GM12878 (cell line): ENCODE results near the gene ZNF581. TPM values are rescaled to one million over a fixed set of nuclear protein-coding genes. Genes with fewer than 3 reads are reported as not detected.
A peak's percentile ranks its signal among the peaks of the same experiment; 100 is the strongest.

Experiments
- ATAC-seq: fragments of 200-7000 bp; cut with Tn5 transposase; 3 replicates; pipeline ENCODE4 v1.9.1; 2020; ENCODE audit warnings: mild to moderate bottlenecking, moderate library complexity
- BruUV-seq: library from RNA; stranded (reverse); fragments of 400-500 nt; replicated peaks from 2 replicates; lab custom pipeline; 2021; lab: Mats Ljungman, UMichigan
- CTCF ChIA-PET: fragments of 300-600 bp; sonication (Branson Sonifier 250); formaldehyde crosslinking; extraction: SDS; loops from one replicate; lab custom pipeline; 2021; ENCODE audit warnings: inconsistent platforms; lab: Yijun Ruan, JAX
- POLR2A ChIA-PET: fragments of 350-600 bp; formaldehyde crosslinking; extraction: SDS; loops from one replicate; lab custom pipeline; 2021; ENCODE audit warnings: inconsistent platforms; lab: Charles Lee
- RAD21 ChIA-PET: fragments of 300-600 bp; sonication (Branson Sonifier 250); formaldehyde crosslinking; loops from one replicate; lab custom pipeline; 2023; ENCODE audit warnings: antibody characterized with exemption; ENCODE audit not compliant: unreplicated experiment; lab: Charles Lee
- SMC1A ChIA-PET: fragments of 300-600 bp; sonication (Branson Sonifier 250); formaldehyde crosslinking; loops from one replicate; lab custom pipeline; 2023; ENCODE audit not compliant: unreplicated experiment, uncharacterized antibody; lab: Charles Lee
- DNase-seq: peaks from one replicate; pipeline ENCODE4 v3.0.0-alpha.2; 2011; ENCODE audit warnings: low read depth, low spot score
- FAIRE-seq: peaks from 3 replicates; lab custom pipeline; 2011; peaks lifted over from hg19 to GRCh38; lab: Jason Lieb, UNC
- H2AFZ ChIP-seq: 2 replicates; pipeline ENCODE4 v1.6.0; 2011; ENCODE audit warnings: low read depth, low read length, control low read depth; ENCODE audit not compliant: control insufficient read depth
- H3K27ac ChIP-seq: 2 replicates; pipeline ENCODE4 v1.5.1; 2011; ENCODE audit warnings: control low read depth; ENCODE audit not compliant: control insufficient read depth, insufficient read depth
- H3K27me3 ChIP-seq, 2 experiments: replicated peaks in 1 of 2; 2 replicates each; pipeline versions ENCODE4 v1.6.0 to v1.6.1; 2011; ENCODE audit warnings: low read length in 1 of 2; ENCODE audit not compliant: control insufficient read depth in 2 of 2, insufficient read depth in 2 of 2
- H3K36me3 ChIP-seq, 2 experiments: 2 replicates each; pipeline ENCODE4 v1.5.1; 2011; ENCODE audit warnings: low read length in 1 of 2; ENCODE audit not compliant: control insufficient read depth in 2 of 2, insufficient read depth in 2 of 2
- H3K4me1 ChIP-seq: 2 replicates; pipeline ENCODE4 v1.6.1; 2011; ENCODE audit warnings: mild to moderate bottlenecking, low read length, moderate library complexity, mixed read lengths; ENCODE audit not compliant: control insufficient read depth, insufficient read depth
- H3K4me2 ChIP-seq: 2 replicates; pipeline ENCODE4 v1.6.0; 2011; ENCODE audit warnings: control low read depth; ENCODE audit not compliant: control insufficient read depth, insufficient read depth
- H3K4me3 ChIP-seq: fragments of 200-600 bp; sonication (generic); 2 replicates; pipeline ENCODE4 v1.5.1; 2016
- H3K79me2 ChIP-seq: 2 replicates; pipeline ENCODE4 v1.6.0; 2011; ENCODE audit warnings: low read length; ENCODE audit not compliant: control insufficient read depth, insufficient read depth
- H3K9ac ChIP-seq: 2 replicates; pipeline ENCODE4 v1.8.0; 2011; ENCODE audit warnings: low read length, control low read depth, mixed read lengths; ENCODE audit not compliant: control insufficient read depth, insufficient read depth
- H3K9me3 ChIP-seq: replicated peaks from 3 replicates; pipeline ENCODE4 v1.5.1; 2011; ENCODE audit warnings: mild to moderate bottlenecking, low read length; ENCODE audit not compliant: control insufficient read depth, insufficient read depth
- H4K20me1 ChIP-seq: 2 replicates; pipeline ENCODE4 v1.6.0; 2011; ENCODE audit not compliant: control insufficient read depth, insufficient read depth
- CHD1 ChIP-seq: IDR thresholded peaks from 2 replicates; pipeline ENCODE4 v1.6.1; 2012; ENCODE audit warnings: low read depth, low read length, improper control_type of control experiment
- CREB1 ChIP-seq: IDR thresholded peaks from 2 replicates; pipeline ENCODE4 v1.6.1; 2012; ENCODE audit warnings: low read depth, mild to moderate bottlenecking, inconsistent platforms
- FOXM1 ChIP-seq: IDR thresholded peaks from 2 replicates; pipeline ENCODE4 v1.6.1; 2012; ENCODE audit warnings: low read depth, mild to moderate bottlenecking, inconsistent platforms, low read length, moderate library complexity
- HCFC1 ChIP-seq: fragments of 150-350 bp; IDR thresholded peaks from 2 replicates; pipeline ENCODE4 v1.6.1; 2014; ENCODE audit warnings: low read length
- HDAC2 ChIP-seq: fragments of 200-600 bp; sonication (generic); IDR thresholded peaks from 2 replicates; pipeline ENCODE4 v1.6.1; 2017
- IKZF1 ChIP-seq: fragments of 450-650 bp; conservative IDR thresholded peaks from 2 replicates; pipeline ENCODE4 v1.6.1; 2017; ENCODE audit warnings: antibody characterized with exemption, mild to moderate bottlenecking
- JUNB ChIP-seq: IDR thresholded peaks from 2 replicates; pipeline ENCODE4 v1.6.1; 2016; ENCODE audit warnings: antibody characterized with exemption, mild to moderate bottlenecking
- RAD51 ChIP-seq: fragments of 450-650 bp; IDR thresholded peaks from 2 replicates; pipeline ENCODE4 v1.6.1; 2016; ENCODE audit warnings: moderate library complexity, mild to moderate bottlenecking, inconsistent platforms
- RB1 ChIP-seq: fragments of 450-650 bp; formaldehyde crosslinking; IDR thresholded peaks from 2 replicates; pipeline ENCODE4 v1.6.1; 2017; ENCODE audit warnings: mild to moderate bottlenecking, borderline replicate concordance
- SMC3 ChIP-seq: IDR thresholded peaks from 2 replicates; pipeline ENCODE4 v1.6.1; 2011; ENCODE audit warnings: low read length, improper control_type of control experiment, borderline replicate concordance
- SP1 ChIP-seq: IDR thresholded peaks from one replicate; pipeline ENCODE4 v1.6.1; 2011; ENCODE audit warnings: low read depth, low read length
- SREBF2 ChIP-seq: IDR thresholded peaks from 2 replicates; pipeline ENCODE4 v1.6.1; 2012; ENCODE audit warnings: mild to moderate bottlenecking, low read length
- TAF1 ChIP-seq: IDR thresholded peaks from 2 replicates; pipeline ENCODE4 v1.6.1; 2011; ENCODE audit warnings: mild to moderate bottlenecking, low read depth, low read length, borderline replicate concordance
- WGBS: methylation state at CpG from one replicate; pipeline ENCODE4 v1.1.6; 2016; ENCODE audit warnings: low lambda C conversion rate; ENCODE audit not compliant: insufficient replicate concordance, insufficient coverage; ENCODE audit errors: missing lambda C conversion rate; 5-methylcytosine and 5-hydroxymethylcytosine counted together
- in situ Hi-C: fragments of 300-500 bp; cut with MboI; formaldehyde crosslinking; loops from 9 replicates; pipeline ENCODE4 v1.14.3; 2018; ENCODE audit warnings: mixed read lengths
- intact Hi-C: fragments of 100-400 bp; cut with micrococcal nuclease; formaldehyde crosslinking; loops from one replicate; pipeline ENCODE4 v1.14.2; 2022; ENCODE audit not compliant: unreplicated experiment
- polyA plus RNA-seq, 11 experiments: library from polyadenylated mRNA; depleted of rRNA in 4 of 11; unstranded in 6 of 11; stranded (reverse) in 5 of 11; fragments of >200 nt; fragmentation: Nextera tagmentation in 4 of 11; fragmentation: Illumina TruSeq in 1 of 11; extraction: Ambion mirVana in 4 of 11; extraction: Trizol in 1 of 11; gene quantifications; 1 replicate in 1 of 11; 2 replicates in 10 of 11; pipeline versions ENCODE4 v1.2.1 to v1.2.3, GENCODE V29; 2011 to 2016; ENCODE audit warnings: inconsistent platforms in 2 of 11, missing spikeins in 2 of 11, low read depth in 1 of 11
- total RNA-seq, 4 experiments: library from RNA; depleted of rRNA in 3 of 4; stranded (reverse); fragments of >200 nt in 3 of 4; fragmentation: Illumina TruSeq in 1 of 4; extraction: Trizol in 1 of 4; gene quantifications; 2 replicates each; pipeline versions ENCODE4 v1.2.1 to v1.2.3, GENCODE V29; 2013 to 2021
- TF ChIP-seq, protein P1 (sequence below): fragments of 450-650 bp; IDR thresholded peaks from 2 replicates; pipeline ENCODE4 v1.6.1; 2017; ENCODE audit warnings: antibody characterized with exemption, mild to moderate bottlenecking, moderate library complexity
- TF ChIP-seq, protein P2 (sequence below): fragments of 450-650 bp; IDR thresholded peaks from 2 replicates; pipeline ENCODE4 v1.6.1; 2014; ENCODE audit warnings: mild to moderate bottlenecking
- TF ChIP-seq, protein P3 (sequence below): IDR thresholded peaks from 2 replicates; pipeline ENCODE4 v1.6.1; 2012; ENCODE audit warnings: low read depth, low read length, improper control_type of control experiment

Gene ZNF581
- total and polyA plus RNA-seq, 10 of the 15 experiments (the other 5 are each of a cell fraction or from before 2014, with no cell fraction given): 4.7 to 45.4 (median 22.2) TPM

DNA sequence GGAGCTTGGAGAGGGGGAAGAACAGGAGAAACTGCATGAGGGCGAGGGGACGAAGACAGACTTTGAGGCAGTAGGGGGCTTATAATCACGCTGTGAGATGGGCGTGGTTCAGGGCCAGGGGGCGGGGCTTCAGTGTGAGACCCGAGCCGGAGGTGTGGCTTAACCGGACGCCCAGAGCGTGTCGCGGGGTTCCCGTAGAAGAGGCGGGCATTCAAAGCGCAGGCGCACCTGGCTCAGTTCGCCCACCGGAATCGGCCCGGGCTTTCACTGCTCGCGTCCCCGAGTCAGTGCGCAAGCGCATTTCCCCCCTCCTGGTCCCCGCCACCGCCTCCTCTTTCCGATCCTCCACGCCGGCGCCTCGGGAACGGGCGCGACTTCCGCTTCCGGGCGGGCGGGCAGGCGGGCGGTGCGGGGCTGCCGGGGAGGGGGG is 38.2 kb upstream of the ZNF581 start (continued):
- TF ChIP-seq RAD51: no peak
- TF ChIP-seq, all 136 proteins: peak for 19

DNA sequence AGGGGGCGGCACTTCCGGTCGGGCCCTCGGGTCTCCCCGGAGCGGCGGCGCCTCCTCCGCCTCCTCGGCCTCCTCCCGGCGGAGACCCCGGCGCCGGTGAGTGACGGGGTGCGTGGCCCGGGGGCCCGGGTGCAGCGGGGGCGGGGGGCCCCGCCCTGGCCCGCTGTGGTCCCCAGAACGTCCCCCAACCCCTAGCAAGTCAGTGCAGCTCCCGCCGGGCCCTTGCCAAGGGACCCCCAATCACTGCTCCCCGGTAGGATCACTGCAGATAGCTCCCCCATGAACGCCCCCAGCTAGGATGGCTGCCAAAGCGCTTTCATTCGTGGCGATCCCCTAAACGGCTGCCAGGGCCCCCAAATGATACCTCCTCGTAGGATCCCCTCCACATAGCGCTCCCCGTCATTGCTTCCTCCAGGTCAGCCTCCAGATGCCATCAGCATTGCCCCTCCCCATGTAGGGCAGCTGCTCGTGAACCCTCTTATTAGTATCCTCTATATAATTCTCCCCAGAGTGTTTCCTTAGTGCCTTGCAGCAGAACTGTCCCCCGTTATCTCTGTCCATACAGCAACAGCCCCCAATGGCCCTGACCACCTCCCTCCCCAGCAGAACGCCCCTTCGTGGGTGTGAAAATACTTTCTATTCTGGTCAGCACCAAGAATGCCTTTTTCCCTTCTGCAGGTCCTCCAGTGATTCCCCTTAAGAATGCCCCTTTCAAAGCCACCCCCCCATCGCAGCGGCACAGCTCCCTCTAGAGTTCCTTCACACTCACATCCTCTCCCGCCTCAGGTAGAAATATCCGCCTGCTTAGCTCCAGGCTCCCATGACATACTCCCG is 37.6 kb upstream of the ZNF581 start, which contains the start of gene ZNF865:
ZNF865 (plus strand) TSS at position 11 of the 834 bp plus-strand sequence. CDS start 7,972 bp downstream, outside the sequence.
- ChIA-PET CTCF (interaction anchor here (0.6 to 4.6 kb wide), 22 partner anchors 13 to 266 kb away, joined by 3 to 76 read pairs (median 5); partner anchors contain the start of genes ISOC2, KMT5C, TMEM238 and U2AF2), RAD21 (interaction anchor here (0.7 to 3.3 kb wide), 12 partner anchors 15 to 326 kb away, joined by 3 to 29 read pairs (median 4); partner anchors contain the start of genes CCDC106, HSPBP1, ZNF628 and ZNF784), POLR2A (interaction anchor here (0.6 to 2.4 kb wide), 12 partner anchors 19 to 198 kb away, joined by 3 to 21 read pairs (median 5); partner anchors contain the start of genes UBE2S, ZNF580, ZNF628 and ZNF784), SMC1A (interaction anchor here (0.8 to 2.2 kb wide), 13 partner anchors 7 to 129 kb away, joined by 3 to 10 read pairs (median 5); partner anchors contain the start of genes ZNF628 and ZNF784)
- Histone ChIP-seq H3K36me3 (peaks cover 0 to 12% of the 10 kb centered on the region in 2 experiments), H3K27ac (peak within 1 kb of the TSS; percentile 90), H4K20me1 (no peaks in the 10 kb centered on the region), H3K27me3 (no peaks in the 10 kb centered on the region), H3K9me3 (peaks cover 2% of the 10 kb centered on the region; the same call in 1 of the 3 replicates), H2AFZ (peak within 1 kb of the TSS; percentile 61), H3K79me2 (peaks cover 33% of the 10 kb centered on the region), H3K4me2 (peak within 1 kb of the TSS; percentile 99), H3K4me1 (peaks cover 10% of the 10 kb centered on the region; the same call in 1 of the 2 replicates), H3K4me3 (peak within 1 kb of the TSS; percentile 69), H3K9ac (peak within 1 kb of the TSS; percentile 77)
- in situ Hi-C loops (no loop called here), intact Hi-C loops (loop anchor here (1.0 kb wide), 2 partner anchors 89 to 267 kb away; partner anchors contain the start of gene KMT5C)
- 1% methylated on average over 27 of the region's 44 CpGs for WGBS
- no TSS peak for BruUV-seq
- FAIRE-seq (peak; percentile 95), ATAC-seq (peak; percentile 68), DNase-seq (peak; percentile 57)
- TF ChIP-seq SREBF2: no peak
- 0 out of 2 replicates have a peak, but pooled peaks have one; percentile 27 for TF ChIP-seq CREB1
- peak; percentile 15 for TF ChIP-seq SP1
- TF ChIP-seq, protein P1, sequence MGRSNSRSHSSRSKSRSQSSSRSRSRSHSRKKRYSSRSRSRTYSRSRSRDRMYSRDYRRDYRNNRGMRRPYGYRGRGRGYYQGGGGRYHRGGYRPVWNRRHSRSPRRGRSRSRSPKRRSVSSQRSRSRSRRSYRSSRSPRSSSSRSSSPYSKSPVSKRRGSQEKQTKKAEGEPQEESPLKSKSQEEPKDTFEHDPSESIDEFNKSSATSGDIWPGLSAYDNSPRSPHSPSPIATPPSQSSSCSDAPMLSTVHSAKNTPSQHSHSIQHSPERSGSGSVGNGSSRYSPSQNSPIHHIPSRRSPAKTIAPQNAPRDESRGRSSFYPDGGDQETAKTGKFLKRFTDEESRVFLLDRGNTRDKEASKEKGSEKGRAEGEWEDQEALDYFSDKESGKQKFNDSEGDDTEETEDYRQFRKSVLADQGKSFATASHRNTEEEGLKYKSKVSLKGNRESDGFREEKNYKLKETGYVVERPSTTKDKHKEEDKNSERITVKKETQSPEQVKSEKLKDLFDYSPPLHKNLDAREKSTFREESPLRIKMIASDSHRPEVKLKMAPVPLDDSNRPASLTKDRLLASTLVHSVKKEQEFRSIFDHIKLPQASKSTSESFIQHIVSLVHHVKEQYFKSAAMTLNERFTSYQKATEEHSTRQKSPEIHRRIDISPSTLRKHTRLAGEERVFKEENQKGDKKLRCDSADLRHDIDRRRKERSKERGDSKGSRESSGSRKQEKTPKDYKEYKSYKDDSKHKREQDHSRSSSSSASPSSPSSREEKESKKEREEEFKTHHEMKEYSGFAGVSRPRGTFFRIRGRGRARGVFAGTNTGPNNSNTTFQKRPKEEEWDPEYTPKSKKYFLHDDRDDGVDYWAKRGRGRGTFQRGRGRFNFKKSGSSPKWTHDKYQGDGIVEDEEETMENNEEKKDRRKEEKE: no peak
- peak; percentile 31; the same call in 1 of the 2 replicates for TF ChIP-seq HCFC1
- 0 out of 2 replicates have a peak, but pooled peaks have one; percentile 17 for TF ChIP-seq FOXM1
- peak; percentile 51; the same call in 1 of the 2 replicates for TF ChIP-seq SMC3
- TF ChIP-seq, protein P2, sequence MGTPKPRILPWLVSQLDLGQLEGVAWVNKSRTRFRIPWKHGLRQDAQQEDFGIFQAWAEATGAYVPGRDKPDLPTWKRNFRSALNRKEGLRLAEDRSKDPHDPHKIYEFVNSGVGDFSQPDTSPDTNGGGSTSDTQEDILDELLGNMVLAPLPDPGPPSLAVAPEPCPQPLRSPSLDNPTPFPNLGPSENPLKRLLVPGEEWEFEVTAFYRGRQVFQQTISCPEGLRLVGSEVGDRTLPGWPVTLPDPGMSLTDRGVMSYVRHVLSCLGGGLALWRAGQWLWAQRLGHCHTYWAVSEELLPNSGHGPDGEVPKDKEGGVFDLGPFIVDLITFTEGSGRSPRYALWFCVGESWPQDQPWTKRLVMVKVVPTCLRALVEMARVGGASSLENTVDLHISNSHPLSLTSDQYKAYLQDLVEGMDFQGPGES: no peak
- peak; percentile 68; the same call in 1 of the 2 replicates for TF ChIP-seq IKZF1
- no peak for TF ChIP-seq HDAC2
- TF ChIP-seq, protein P3, sequence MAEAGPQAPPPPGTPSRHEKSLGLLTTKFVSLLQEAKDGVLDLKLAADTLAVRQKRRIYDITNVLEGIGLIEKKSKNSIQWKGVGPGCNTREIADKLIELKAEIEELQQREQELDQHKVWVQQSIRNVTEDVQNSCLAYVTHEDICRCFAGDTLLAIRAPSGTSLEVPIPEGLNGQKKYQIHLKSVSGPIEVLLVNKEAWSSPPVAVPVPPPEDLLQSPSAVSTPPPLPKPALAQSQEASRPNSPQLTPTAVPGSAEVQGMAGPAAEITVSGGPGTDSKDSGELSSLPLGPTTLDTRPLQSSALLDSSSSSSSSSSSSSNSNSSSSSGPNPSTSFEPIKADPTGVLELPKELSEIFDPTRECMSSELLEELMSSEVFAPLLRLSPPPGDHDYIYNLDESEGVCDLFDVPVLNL: no peak
- peak; percentile 33; the same call in 1 of the 2 replicates for TF ChIP-seq JUNB
- no peak for TF ChIP-seq RAD51
- TF ChIP-seq TAF1: 0 out of 2 replicates have a peak, but pooled peaks have one; percentile 8
- TF ChIP-seq RB1: no peak
- no peak for TF ChIP-seq CHD1
